Stimulated activated CD4-positive, alpha-beta T cell treated with anti-CD3 and anti-CD28 coated beads, Interleukin-2, amount 100 ng/mL, for 24 hours (primary cell): ENCODE data around the gene BIRC6.

ENCODE experiments used
- DNase-seq, 2 donors: peaks; one replicate each; pipeline ENCODE4 v3.0.0-alpha.2; 2020

Gene BIRC6

GRCh38 chr2:32377928-32378327 is 21.1 kb downstream of the BIRC6 start:
- no peak for DNase-seq

- DNase-seq, result no peak
Observed at GRCh38 chr2:32379352-32379751, 22.5 kb downstream of the BIRC6 start.

GRCh38 chr2:32383858-32384257 is 27.0 kb downstream of the BIRC6 start:
- DNase-seq, result no peak

GRCh38 chr2:32384529-32384928 is 27.7 kb downstream of the BIRC6 start:
- no peak for DNase-seq

- no peak for DNase-seq
Observed at GRCh38 chr2:32386739-32387138, 29.9 kb downstream of the BIRC6 start.

- no peak for DNase-seq
Observed at GRCh38 chr2:32399221-32399620, 42.4 kb downstream of the BIRC6 start.

- no peak for DNase-seq
Observed at GRCh38 chr2:32402091-32402490, 45.3 kb downstream of the BIRC6 start.

- no peak for DNase-seq
Observed at GRCh38 chr2:32403782-32404181, 47.0 kb downstream of the BIRC6 start.

- DNase-seq, result no peak
Observed at GRCh38 chr2:32404691-32405090, 47.9 kb downstream of the BIRC6 start.

GRCh38 chr2:32416519-32416918 is 59.7 kb downstream of the BIRC6 start:
- no peak for DNase-seq

GRCh38 chr2:32417659-32418058 is 60.8 kb downstream of the BIRC6 start:
- DNase-seq, result no peak

GRCh38 chr2:32418778-32419177 is 62.0 kb downstream of the BIRC6 start:
- DNase-seq, result no peak

GRCh38 chr2:32422133-32422532 is 65.3 kb downstream of the BIRC6 start:
- no peak for DNase-seq

- DNase-seq, result no peak
Observed at GRCh38 chr2:32423536-32423935, 66.7 kb downstream of the BIRC6 start.

- DNase-seq, result no peak
Observed at GRCh38 chr2:32424739-32425138, 67.9 kb downstream of the BIRC6 start.

GRCh38 chr2:32425719-32426141 is 68.9 kb downstream of the BIRC6 start:
- DNase-seq, result no peak

- DNase-seq, result no peak
Observed at GRCh38 chr2:32427672-32428610, 71.1 kb downstream of the BIRC6 start.

- DNase-seq, result no peak
Observed at GRCh38 chr2:32430804-32431203, 74.0 kb downstream of the BIRC6 start.

- no peak for DNase-seq
Observed at GRCh38 chr2:32436150-32436549, 79.3 kb downstream of the BIRC6 start.

- DNase-seq, result no peak
Observed at GRCh38 chr2:32442020-32442467, 85.2 kb downstream of the BIRC6 start.

GRCh38 chr2:32446369-32446768 is 89.5 kb downstream of the BIRC6 start:
- DNase-seq, result no peak

GRCh38 chr2:32450851-32451250 is 94.0 kb downstream of the BIRC6 start:
- DNase-seq, result no peak

GRCh38 chr2:32452338-32453064 is 95.7 kb downstream of the BIRC6 start:
- no peak for DNase-seq
